Measurements from ENCODE around the gene FCRLB. TPM values are rescaled to one million over a fixed set of nuclear protein-coding genes. Genes with fewer than 3 reads are reported as not detected.
A peak's percentile ranks its signal among the peaks of the same experiment; 100 is the strongest.

Gene FCRLB
- total and polyA plus RNA-seq, 8 donors = 0.25 to 1.1 (median 0.53) TPM

GRCh38 chr1:161737625-161738024 lies 16.3 kb downstream of the FCRLB start:
- Histone ChIP-seq H3K4me3 (no peak overlapping the region), H3K36me3 (no peaks in the 10 kb centered on the region), H3K27me3 (peaks cover 0 to 6% of the 10 kb centered on the region in 2 donors), H3K27ac (no peak overlapping the region), H3K4me1 (peaks cover 0 to 39% of the 10 kb centered on the region in 2 donors), H3K9me3 (no peaks in the 10 kb centered on the region)
- DNase-seq (no peak), ATAC-seq (no peak)
- intact Hi-C loops (cut with DNase I) = no loop called here
- no peak for TF ChIP-seq CTCF (IDR thresholded peaks at IDR 0.05)

- peak; percentile 21 to 45 for TF ChIP-seq CTCF (IDR thresholded peaks at IDR 0.05)
- no peak overlapping the region for H3K4me3 ChIP-seq
- H3K4me1 ChIP-seq = peaks cover 0 to 39% of the 10 kb centered on the region in 2 donors
- no peaks in the 10 kb centered on the region for H3K36me3 ChIP-seq
- intact Hi-C loops (cut with DNase I) = no loop called here
- H3K27me3 ChIP-seq = peaks cover 0 to 6% of the 10 kb centered on the region in 2 donors
- peak; percentile 78 for ATAC-seq
- H3K9me3 ChIP-seq = no peaks in the 10 kb centered on the region
- DNase-seq = peak in 3 of 4 donors; percentile 40 to 73 (median 72)
- peak overlapping the region in 1 of 2 donors; percentile 70 for H3K27ac ChIP-seq
These were observed 17.4 kb downstream of the FCRLB start for GRCh38 chr1:161738627-161739287.

GRCh38 chr1:161739865-161740566 lies 18.7 kb downstream of the FCRLB start:
- intact Hi-C loops (cut with DNase I) = loop anchor here in 1 of 2 donors (10.0 kb wide), 1 partner anchor 255 kb away; no protein-coding TSS in a partner anchor
- DNase-seq (peak in 1 of 4 donors; percentile 57), ATAC-seq (peak; percentile 36)
- Histone ChIP-seq H3K36me3 (no peaks in the 10 kb centered on the region), H3K9me3 (no peaks in the 10 kb centered on the region), H3K4me3 (no peak overlapping the region), H3K27me3 (peaks cover 0 to 6% of the 10 kb centered on the region in 2 donors), H3K4me1 (peaks cover 0 to 39% of the 10 kb centered on the region in 2 donors), H3K27ac (peak overlapping the region in 1 of 2 donors; percentile 70)
- no peak for TF ChIP-seq CTCF (IDR thresholded peaks at IDR 0.05)

- intact Hi-C loops (cut with DNase I) = loop anchor here in 1 of 2 donors (10.0 kb wide), 1 partner anchor 256 kb away; no protein-coding TSS in a partner anchor
- ATAC-seq (no peak), DNase-seq (no peak)
- H3K27me3 ChIP-seq = peaks cover 0 to 6% of the 10 kb centered on the region in 2 donors
- TF ChIP-seq CTCF (IDR thresholded peaks at IDR 0.05) = no peak
- H3K4me3 ChIP-seq = no peak overlapping the region
- no peaks in the 10 kb centered on the region for H3K36me3 ChIP-seq
- peaks cover 0 to 39% of the 10 kb centered on the region in 2 donors for H3K4me1 ChIP-seq
- H3K9me3 ChIP-seq = no peaks in the 10 kb centered on the region
- peak overlapping the region in 1 of 2 donors; percentile 13 for H3K27ac ChIP-seq
These were observed 19.6 kb downstream of the FCRLB start for GRCh38 chr1:161740921-161741320.

- intact Hi-C loops (cut with DNase I) = loop anchor here in 1 of 2 donors (10.0 kb wide), 1 partner anchor 258 kb away; no protein-coding TSS in a partner anchor
- ATAC-seq = no peak
- no peak overlapping the region for H3K27ac ChIP-seq
These were observed 21.9 kb downstream of the FCRLB start for GRCh38 chr1:161743231-161743630.

More at GRCh38 chr1:161743231-161743630, 21.9 kb downstream of the FCRLB start:
- Histone ChIP-seq H3K36me3 (no peaks in the 10 kb centered on the region), H3K27me3 (no peaks in the 10 kb centered on the region), H3K4me3 (no peak overlapping the region), H3K4me1 (peaks cover 0 to 34% of the 10 kb centered on the region in 2 donors), H3K9me3 (no peaks in the 10 kb centered on the region)
- DNase-seq = no peak
- no peak for TF ChIP-seq CTCF (IDR thresholded peaks at IDR 0.05)

Data from left lung (tissue), 10 donors.